HEK293 (cell line): ENCODE results near the gene R3HDM2.

Experiments used
- CTCF ChIA-PET: fragments of 350-600 bp; formaldehyde crosslinking; extraction: SDS; loops from one replicate; lab custom pipeline; 2021; ENCODE audit warnings: antibody characterized with exemption; lab: Yijun Ruan, JAX
- POLR2A ChIA-PET: fragments of 300-600 bp; formaldehyde crosslinking; extraction: SDS; loops from one replicate; lab custom pipeline; 2020; ENCODE audit warnings: antibody characterized with exemption, inconsistent platforms; lab: Yijun Ruan, JAX
- H3K27ac ChIP-seq: fragments of 200-500 bp; sonication (Bioruptor generic); 2 replicates; pipeline ENCODE4 v1.5.1; 2014; ENCODE audit warnings: low read depth, low read length, control low read depth, inconsistent platforms; ENCODE audit errors: extremely low read depth
- H3K36me3 ChIP-seq, 2 experiments: fragments of 200-500 bp in 1 of 2; sonication (Bioruptor generic) in 1 of 2; 1 replicate in 1 of 2; 2 replicates in 1 of 2; pipeline ENCODE4 v1.5.1; 2014 to 2017; ENCODE audit warnings: inconsistent platforms in 2 of 2, low read length in 2 of 2; ENCODE audit not compliant: control insufficient read depth in 2 of 2, insufficient read depth in 1 of 2
- H3K4me1 ChIP-seq: fragments of 200-500 bp; sonication (Bioruptor generic); 2 replicates; pipeline ENCODE4 v1.5.1; 2014; ENCODE audit warnings: mild to moderate bottlenecking, low read length, inconsistent platforms; ENCODE audit not compliant: control insufficient read depth, insufficient read depth
- H3K4me3 ChIP-seq: 2 replicates; pipeline ENCODE4 v1.5.1; 2011; ENCODE audit warnings: low read depth, mild to moderate bottlenecking, control low read depth, low read length, moderate library complexity
- H3K9me3 ChIP-seq: fragments of 200-500 bp; sonication (Bioruptor generic); 2 replicates; pipeline ENCODE4 v1.5.1; 2014; ENCODE audit warnings: low read depth, low read length, inconsistent platforms; ENCODE audit not compliant: control insufficient read depth, insufficient read depth
- FEZF1 ChIP-seq: fragments of 450-650 bp; formaldehyde crosslinking; IDR thresholded peaks from 2 replicates; pipeline ENCODE4 v1.5.1; 2016; ENCODE audit warnings: missing biosample characterization, missing genetic modification characterization
- HOXC10 ChIP-seq: sonication (generic); formaldehyde crosslinking; IDR thresholded peaks from 2 replicates; pipeline ENCODE4 v1.8.1; 2023; ENCODE audit warnings: mild to moderate bottlenecking, missing genetic modification reagents
- KLF16 ChIP-seq: fragments of 450-650 bp; formaldehyde crosslinking; IDR thresholded peaks from 2 replicates; pipeline ENCODE4 v1.5.1; 2017; ENCODE audit warnings: missing biosample characterization, missing genetic modification characterization
- OVOL3 ChIP-seq: fragments of 450-650 bp; formaldehyde crosslinking; IDR thresholded peaks from 2 replicates; pipeline ENCODE4 v1.5.1; 2016; ENCODE audit warnings: missing biosample characterization, missing genetic modification characterization
- REST ChIP-seq: fragments of 450-650 bp; formaldehyde crosslinking; IDR thresholded peaks from 2 replicates; pipeline ENCODE4 v1.5.1; 2016; ENCODE audit warnings: missing biosample characterization, missing genetic modification characterization
- ZBTB17 ChIP-seq: fragments of 450-650 bp; formaldehyde crosslinking; IDR thresholded peaks from 2 replicates; pipeline ENCODE4 v1.5.1; 2016; ENCODE audit warnings: missing biosample characterization, missing genetic modification characterization
- ZBTB20 ChIP-seq: fragments of 450-650 bp; formaldehyde crosslinking; IDR thresholded peaks from 2 replicates; pipeline ENCODE4 v1.5.1; 2016; ENCODE audit warnings: missing biosample characterization, missing genetic modification characterization
- ZFP41 ChIP-seq: fragments of 450-650 bp; formaldehyde crosslinking; IDR thresholded peaks from 2 replicates; pipeline ENCODE4 v1.5.1; 2016; ENCODE audit warnings: missing biosample characterization, missing genetic modification characterization, borderline replicate concordance
- ZNF114 ChIP-seq: fragments of 450-650 bp; formaldehyde crosslinking; IDR thresholded peaks from 2 replicates; pipeline ENCODE4 v1.5.0; 2017; ENCODE audit warnings: missing biosample characterization, missing genetic modification characterization
- ZNF174 ChIP-seq: fragments of 450-650 bp; formaldehyde crosslinking; IDR thresholded peaks from 2 replicates; pipeline ENCODE4 v1.5.0; 2017; ENCODE audit warnings: missing biosample characterization, mild to moderate bottlenecking, missing genetic modification characterization
- ZNF202 ChIP-seq: fragments of 450-650 bp; formaldehyde crosslinking; IDR thresholded peaks from 2 replicates; pipeline ENCODE4 v1.5.1; 2016; ENCODE audit warnings: missing biosample characterization, missing genetic modification characterization, borderline replicate concordance
- ZNF302 ChIP-seq: fragments of 450-650 bp; formaldehyde crosslinking; IDR thresholded peaks from 2 replicates; pipeline ENCODE4 v1.5.1; 2016; ENCODE audit warnings: missing biosample characterization, missing genetic modification characterization, low read depth
- ZNF324 ChIP-seq: fragments of 450-650 bp; formaldehyde crosslinking; IDR thresholded peaks from 2 replicates; pipeline ENCODE4 v1.5.1; 2016; ENCODE audit warnings: missing biosample characterization, missing genetic modification characterization
- ZNF391 ChIP-seq: fragments of 450-650 bp; formaldehyde crosslinking; IDR thresholded peaks from 2 replicates; pipeline ENCODE4 v1.5.1; 2016; ENCODE audit warnings: low read depth, missing biosample characterization, missing genetic modification characterization, borderline replicate concordance
- ZNF404 ChIP-seq: fragments of 450-650 bp; formaldehyde crosslinking; IDR thresholded peaks from 2 replicates; pipeline ENCODE4 v1.5.1; 2017; ENCODE audit warnings: missing biosample characterization, missing genetic modification characterization
- ZNF449 ChIP-seq: fragments of 450-650 bp; formaldehyde crosslinking; IDR thresholded peaks from 2 replicates; pipeline ENCODE4 v1.5.1; 2017; ENCODE audit warnings: missing biosample characterization, mild to moderate bottlenecking, missing genetic modification characterization, moderate library complexity
- ZNF549 ChIP-seq: fragments of 450-650 bp; IDR thresholded peaks from 2 replicates; pipeline ENCODE4 v1.5.1; 2018; ENCODE audit warnings: missing biosample characterization, missing genetic modification characterization, mild to moderate bottlenecking, inconsistent platforms, moderate library complexity
- ZNF571 ChIP-seq: fragments of 450-650 bp; formaldehyde crosslinking; IDR thresholded peaks from 2 replicates; pipeline ENCODE4 v1.5.0; 2017; ENCODE audit warnings: missing biosample characterization, missing genetic modification characterization
- ZNF600 ChIP-seq: fragments of 450-650 bp; formaldehyde crosslinking; IDR thresholded peaks from 2 replicates; pipeline ENCODE4 v1.5.1; 2016; ENCODE audit warnings: missing biosample characterization, missing genetic modification characterization
- ZNF610 ChIP-seq: fragments of 450-650 bp; formaldehyde crosslinking; IDR thresholded peaks from 2 replicates; pipeline ENCODE4 v1.5.1; 2016; ENCODE audit warnings: missing biosample characterization, missing genetic modification characterization, borderline replicate concordance
- ZNF629 ChIP-seq: fragments of 450-650 bp; formaldehyde crosslinking; IDR thresholded peaks from 2 replicates; pipeline ENCODE4 v1.5.1; 2017; ENCODE audit warnings: missing biosample characterization, missing genetic modification characterization
- ZNF777 ChIP-seq: fragments of 450-650 bp; formaldehyde crosslinking; IDR thresholded peaks from 2 replicates; pipeline ENCODE4 v1.5.1; 2017; ENCODE audit warnings: missing biosample characterization, missing genetic modification characterization, borderline replicate concordance
- ZNF791 ChIP-seq: fragments of 450-650 bp; formaldehyde crosslinking; IDR thresholded peaks from 2 replicates; pipeline ENCODE4 v1.5.1; 2016; ENCODE audit warnings: missing biosample characterization, missing genetic modification characterization
- ZSCAN30 ChIP-seq: fragments of 450-650 bp; IDR thresholded peaks from 2 replicates; pipeline ENCODE4 v1.5.1; 2018; ENCODE audit warnings: missing biosample characterization, mild to moderate bottlenecking, missing genetic modification characterization, moderate library complexity
- ZXDB ChIP-seq: fragments of 450-650 bp; formaldehyde crosslinking; IDR thresholded peaks from 2 replicates; pipeline ENCODE4 v1.5.1; 2016; ENCODE audit warnings: missing biosample characterization, missing genetic modification characterization
- TF ChIP-seq, protein P1 (sequence below): fragments of 450-650 bp; formaldehyde crosslinking; IDR thresholded peaks from 2 replicates; pipeline ENCODE4 v1.5.1; 2017; ENCODE audit warnings: missing biosample characterization, missing genetic modification characterization

R3HDM2 gene

DNA sequence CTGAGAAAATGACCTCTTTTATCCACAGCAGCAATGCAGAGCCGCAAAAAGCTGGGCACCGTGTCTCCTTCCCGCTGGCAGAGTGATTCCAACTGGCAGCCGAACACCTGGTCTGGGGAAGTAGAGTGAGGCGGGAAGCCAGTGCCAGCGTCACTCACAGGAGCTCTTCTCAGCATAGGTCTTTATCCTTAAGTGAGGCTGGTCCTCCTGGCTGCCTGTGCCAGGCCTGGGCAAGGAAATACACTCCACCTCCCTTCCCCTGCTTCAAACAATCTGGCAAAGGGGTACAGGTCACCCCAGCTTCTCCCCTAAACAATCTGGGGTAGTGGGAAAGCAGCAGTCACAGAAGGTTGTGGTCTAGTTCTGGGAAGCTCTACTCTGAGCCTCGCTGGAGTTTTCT is 44.0 kb upstream of the R3HDM2 start (continued):
- TF ChIP-seq OVOL3 (tag by site-specific recombination) (no peak), FEZF1 (no peak), REST (tag by site-specific recombination) (no peak)

GRCh38 chr12:57474430-57474829 is 43.6 kb upstream of the R3HDM2 start:
- Histone ChIP-seq H3K9me3 (no peaks in the 10 kb centered on the region), H3K36me3 (no peaks in the 10 kb centered on the region), H3K27ac (no peak overlapping the region), H3K4me3 (no peak overlapping the region), H3K4me1 (no peaks in the 10 kb centered on the region)
- ChIA-PET POLR2A (no interaction called here), CTCF (interaction anchor here (0.9 to 2.4 kb wide), 5 partner anchors 9 to 21 kb away, joined by 5 to 19 read pairs (median 5); partner anchors contain the start of genes GLI1 and INHBE)
- TF ChIP-seq ZNF777 (tag by site-specific recombination) (no peak), ZBTB20 (no peak), ZNF600 (tag by site-specific recombination) (no peak)
- TF ChIP-seq, all 188 proteins: peak for 0

DNA sequence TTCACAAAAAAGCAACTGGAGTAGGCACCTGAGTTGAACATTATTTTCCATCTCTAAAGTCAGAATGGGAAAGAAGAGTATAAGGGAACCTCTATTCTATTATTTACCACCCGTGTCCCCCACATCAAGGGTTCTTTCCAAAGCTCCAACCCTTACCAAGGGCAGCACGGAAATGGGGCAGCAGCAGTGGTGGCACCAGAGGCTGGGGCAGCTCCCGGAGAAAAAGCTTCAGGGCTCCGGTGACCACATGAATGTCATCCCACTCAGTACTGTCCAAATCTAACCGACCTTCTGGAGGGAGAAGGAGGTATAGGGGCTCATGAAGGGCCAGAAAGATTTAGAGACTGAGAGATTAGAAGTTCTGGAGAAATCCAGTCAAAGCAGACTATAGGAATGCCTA is 43.0 kb upstream of the R3HDM2 start:
- ChIA-PET POLR2A (no interaction called here), CTCF (interaction anchor here (0.6 to 2.4 kb wide), 5 partner anchors 12 to 261 kb away, joined by 3 to 19 read pairs (median 5); partner anchors contain the start of gene GLI1)
- Histone ChIP-seq H3K36me3 (no peaks in the 10 kb centered on the region), H3K27ac (no peak overlapping the region), H3K4me3 (no peak overlapping the region), H3K9me3 (no peaks in the 10 kb centered on the region), H3K4me1 (no peaks in the 10 kb centered on the region)
- TF ChIP-seq ZNF202 (tag by site-specific recombination) (no peak), ZXDB (tag by site-specific recombination) (no peak), ZNF549 (tag by site-specific recombination) (no peak), KLF16 (tag by site-specific recombination) (no peak), ZNF571 (tag by site-specific recombination) (no peak), ZNF174 (no peak)

DNA sequence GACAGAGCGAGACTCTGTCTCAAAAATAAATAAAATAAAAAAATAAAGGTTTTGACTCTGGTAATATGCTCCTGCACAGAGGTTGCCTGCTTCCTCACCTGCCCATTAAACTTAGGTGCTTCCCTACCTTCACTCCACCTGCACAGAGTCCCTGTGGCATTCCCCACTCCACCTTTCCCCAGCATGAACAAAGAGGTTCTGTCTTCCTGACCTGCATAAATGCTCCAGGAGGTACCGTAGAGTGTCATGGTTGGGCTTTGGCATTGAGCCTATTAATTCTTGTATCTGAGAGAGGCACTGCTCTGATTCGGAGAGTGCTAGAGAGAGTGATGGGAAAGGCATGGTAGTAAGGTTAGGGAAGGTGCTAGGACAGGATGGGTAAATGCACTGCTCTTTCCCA is 42.5 kb upstream of the R3HDM2 start:
- H3K4me3 ChIP-seq, result no peak overlapping the region
- ChIA-PET CTCF (interaction anchor here (0.6 to 2.4 kb wide), 3 partner anchors 10 to 57 kb away, joined by 3 to 19 read pairs (median 5); partner anchors contain the start of gene GLI1), POLR2A (no interaction called here)
- TF ChIP-seq ZNF404 (no peak), ZNF629 (no peak), ZNF114 (no peak), HOXC10 (CRISPR knock-in tag) (no peak), ZNF449 (tag by site-specific recombination) (peak; percentile 96), ZNF391 (tag by site-specific recombination) (no peak), ZBTB17 (tag by site-specific recombination) (0 out of 2 replicates have a peak, but pooled peaks have one; percentile 40), ZNF302 (tag by site-specific recombination) (no peak), ZNF324 (no peak), ZNF791 (tag by site-specific recombination) (no peak), ZXDB (tag by site-specific recombination) (no peak), ZSCAN30 (tag by site-specific recombination) (no peak), ZFP41 (tag by site-specific recombination) (no peak), ZNF610 (tag by site-specific recombination) (no peak)
- TF ChIP-seq, protein P1, sequence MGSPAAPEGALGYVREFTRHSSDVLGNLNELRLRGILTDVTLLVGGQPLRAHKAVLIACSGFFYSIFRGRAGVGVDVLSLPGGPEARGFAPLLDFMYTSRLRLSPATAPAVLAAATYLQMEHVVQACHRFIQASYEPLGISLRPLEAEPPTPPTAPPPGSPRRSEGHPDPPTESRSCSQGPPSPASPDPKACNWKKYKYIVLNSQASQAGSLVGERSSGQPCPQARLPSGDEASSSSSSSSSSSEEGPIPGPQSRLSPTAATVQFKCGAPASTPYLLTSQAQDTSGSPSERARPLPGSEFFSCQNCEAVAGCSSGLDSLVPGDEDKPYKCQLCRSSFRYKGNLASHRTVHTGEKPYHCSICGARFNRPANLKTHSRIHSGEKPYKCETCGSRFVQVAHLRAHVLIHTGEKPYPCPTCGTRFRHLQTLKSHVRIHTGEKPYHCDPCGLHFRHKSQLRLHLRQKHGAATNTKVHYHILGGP (tag by site-specific recombination), result no peak
- H3K4me1 ChIP-seq, result no peaks in the 10 kb centered on the region
- no peaks in the 10 kb centered on the region for H3K36me3 ChIP-seq
- H3K27ac ChIP-seq, result no peak overlapping the region
- H3K9me3 ChIP-seq, result no peaks in the 10 kb centered on the region
